ENCODE data around the gene TTC33.
A peak's percentile ranks its signal among the peaks of the same experiment; 100 is the strongest.

The TTC33 gene

GRCh38 chr5:40521108-40521785 lies 234.5 kb downstream of the TTC33 start:
- DNase-seq (ENCODE audit: low spot score) = no peak

- DNase-seq (ENCODE audit: low spot score) = no peak
Observed at GRCh38 chr5:40518485-40518917, 237.3 kb downstream of the TTC33 start.

GRCh38 chr5:40515476-40515875 lies 240.3 kb downstream of the TTC33 start:
- DNase-seq (ENCODE audit: low spot score) = no peak

GRCh38 chr5:40514976-40515375 lies 240.8 kb downstream of the TTC33 start:
- DNase-seq (ENCODE audit: low spot score) = no peak

GRCh38 chr5:40511801-40512200 lies 244.0 kb downstream of the TTC33 start:
- no peak for DNase-seq (ENCODE audit: low spot score)

- no peak for DNase-seq (ENCODE audit: low spot score)
Observed at GRCh38 chr5:40507095-40507494, 248.7 kb downstream of the TTC33 start.

GRCh38 chr5:40505031-40505430 lies 250.7 kb downstream of the TTC33 start:
- no peak for DNase-seq (ENCODE audit: low spot score)

GRCh38 chr5:40503439-40503838 lies 252.3 kb downstream of the TTC33 start:
- DNase-seq (ENCODE audit: low spot score) = no peak

GRCh38 chr5:40502736-40503135 lies 253.0 kb downstream of the TTC33 start:
- no peak for DNase-seq (ENCODE audit: low spot score)

GRCh38 chr5:40501711-40502444 lies 253.9 kb downstream of the TTC33 start:
- no peak for DNase-seq (ENCODE audit: low spot score)

GRCh38 chr5:40499518-40500273 lies 256.1 kb downstream of the TTC33 start:
- DNase-seq (ENCODE audit: low spot score) = no peak

- DNase-seq (ENCODE audit: low spot score) = no peak
Observed at GRCh38 chr5:40499007-40499406, 256.8 kb downstream of the TTC33 start.

GRCh38 chr5:40497573-40497972 lies 258.2 kb downstream of the TTC33 start:
- DNase-seq (ENCODE audit: low spot score) = no peak

GRCh38 chr5:40495237-40495635 lies 260.5 kb downstream of the TTC33 start:
- no peak for DNase-seq (ENCODE audit: low spot score)

GRCh38 chr5:40494631-40495236 lies 261.0 kb downstream of the TTC33 start:
- no peak for DNase-seq (ENCODE audit: low spot score)

- no peak for DNase-seq (ENCODE audit: low spot score)
Observed at GRCh38 chr5:40492056-40492455, 263.7 kb downstream of the TTC33 start.

- no peak for DNase-seq (ENCODE audit: low spot score)
Observed at GRCh38 chr5:40491644-40492043, 264.1 kb downstream of the TTC33 start.

- DNase-seq (ENCODE audit: low spot score) = no peak
Observed at GRCh38 chr5:40490464-40491111, 265.2 kb downstream of the TTC33 start.

GRCh38 chr5:40489421-40489820 lies 266.3 kb downstream of the TTC33 start:
- DNase-seq (ENCODE audit: low spot score) = no peak

GRCh38 chr5:40486437-40487275 lies 269.1 kb downstream of the TTC33 start:
- DNase-seq (ENCODE audit: low spot score) = peak; percentile 1
